SK-N-MC (cell line): ENCODE measurements around the gene ARMC9.

Source experiments
- EZH2 ChIP-seq: fragments of 200-600 bp; sonication (generic); IDR thresholded peaks from one replicate; pipeline ENCODE4 v1.6.1; 2017; ENCODE audit warnings: antibody characterized with exemption
- POLR2AphosphoS5 ChIP-seq: IDR thresholded peaks from 2 replicates; pipeline ENCODE4 v1.6.1; 2012; ENCODE audit warnings: mild to moderate bottlenecking, low read depth, low read length, borderline replicate concordance

- TF ChIP-seq EZH2 (no peak), POLR2AphosphoS5 (no peak)
Measured at GRCh38 chr2:231372326-231372725, 173.9 kb downstream of the ARMC9 start.
